ENCODE measurements around the gene ACOT9.

GRCh38 chrX:23705235-23705634, 37.8 kb downstream of the ACOT9 start:
- TF ChIP-seq CTCF (IDR thresholded peaks at IDR 0.05) (no peak), POLR2A (IDR thresholded peaks at IDR 0.05) (no peak)
